Measurements from ENCODE around the gene ANKRD55. TPM values are rescaled to one million over a fixed set of nuclear protein-coding genes. Genes with fewer than 3 reads are reported as not detected.
"Not testable (repeated sequence)": the region's sequence is repeated elsewhere in the genome, so short reads cannot be mapped to it uniquely, and the experiment has no call there.

Gene ANKRD55
- total RNA-seq, 1 donor from 2014 or later: 4.0 TPM

GRCh38 chr5:56080375-56081052 lies 152.6 kb downstream of the ANKRD55 start:
- DNase-seq (ENCODE audit: low read depth in 2 of 2): no peak

- DNase-seq (ENCODE audit: low read depth in 2 of 2): not testable (repeated sequence)
Observed at GRCh38 chr5:56079157-56079500, 154.0 kb downstream of the ANKRD55 start.

- DNase-seq (ENCODE audit: low read depth in 2 of 2): no peak
Observed at GRCh38 chr5:56078278-56079156, 154.6 kb downstream of the ANKRD55 start.

GRCh38 chr5:56077796-56078233 lies 155.3 kb downstream of the ANKRD55 start:
- DNase-seq (ENCODE audit: low read depth in 2 of 2): no peak

GRCh38 chr5:56076486-56076885 lies 156.6 kb downstream of the ANKRD55 start:
- DNase-seq (ENCODE audit: low read depth in 2 of 2): no peak

- DNase-seq (ENCODE audit: low read depth in 2 of 2): peak in 1 of 2 donors; percentile 31
Observed at GRCh38 chr5:56075361-56075760, 157.8 kb downstream of the ANKRD55 start.

- DNase-seq (ENCODE audit: low read depth in 2 of 2): no peak
Observed at GRCh38 chr5:56072863-56073766, 160.0 kb downstream of the ANKRD55 start.

GRCh38 chr5:56071470-56071869 lies 161.7 kb downstream of the ANKRD55 start:
- DNase-seq (ENCODE audit: low read depth in 2 of 2): no peak

- no peak for DNase-seq (ENCODE audit: low read depth in 2 of 2)
Observed at GRCh38 chr5:56070851-56071465, 162.2 kb downstream of the ANKRD55 start.

GRCh38 chr5:56069652-56070226 lies 163.4 kb downstream of the ANKRD55 start:
- no peak for DNase-seq (ENCODE audit: low read depth in 2 of 2)

- DNase-seq (ENCODE audit: low read depth in 2 of 2): no peak
Observed at GRCh38 chr5:56066931-56067450, 166.1 kb downstream of the ANKRD55 start.

- peak in 1 of 2 donors; percentile 34 for DNase-seq (ENCODE audit: low read depth in 2 of 2)
Observed at GRCh38 chr5:56064984-56065383, 168.1 kb downstream of the ANKRD55 start.

GRCh38 chr5:56060276-56061110 lies 172.6 kb downstream of the ANKRD55 start:
- no peak for DNase-seq (ENCODE audit: low read depth in 2 of 2)

GRCh38 chr5:56059854-56060253 lies 173.3 kb downstream of the ANKRD55 start:
- DNase-seq (ENCODE audit: low read depth in 2 of 2): no peak

- DNase-seq (ENCODE audit: low read depth in 2 of 2): no peak
Observed at GRCh38 chr5:56056875-56057274, 176.3 kb downstream of the ANKRD55 start.

GRCh38 chr5:56055859-56056258 lies 177.3 kb downstream of the ANKRD55 start:
- DNase-seq (ENCODE audit: low read depth in 2 of 2): no peak

GRCh38 chr5:56055287-56055686 lies 177.8 kb downstream of the ANKRD55 start:
- DNase-seq (ENCODE audit: low read depth in 2 of 2): no peak

GRCh38 chr5:56054666-56055065 lies 178.5 kb downstream of the ANKRD55 start:
- DNase-seq (ENCODE audit: low read depth in 2 of 2): no peak

- DNase-seq (ENCODE audit: low read depth in 2 of 2): no peak
Observed at GRCh38 chr5:56053363-56053762, 179.8 kb downstream of the ANKRD55 start.

- DNase-seq (ENCODE audit: low read depth in 2 of 2): no peak
Observed at GRCh38 chr5:56052735-56053134, 180.4 kb downstream of the ANKRD55 start.

All from dermis microvascular lymphatic vessel endothelial cell (primary cell).